ENCODE data around the gene BLOC1S6. TPM values are rescaled to one million over a fixed set of nuclear protein-coding genes. Genes with fewer than 3 reads are reported as not detected.

Gene BLOC1S6
- total RNA-seq, 2 experiments from 2014 or later: 36.8 to 42.8 TPM

DNA sequence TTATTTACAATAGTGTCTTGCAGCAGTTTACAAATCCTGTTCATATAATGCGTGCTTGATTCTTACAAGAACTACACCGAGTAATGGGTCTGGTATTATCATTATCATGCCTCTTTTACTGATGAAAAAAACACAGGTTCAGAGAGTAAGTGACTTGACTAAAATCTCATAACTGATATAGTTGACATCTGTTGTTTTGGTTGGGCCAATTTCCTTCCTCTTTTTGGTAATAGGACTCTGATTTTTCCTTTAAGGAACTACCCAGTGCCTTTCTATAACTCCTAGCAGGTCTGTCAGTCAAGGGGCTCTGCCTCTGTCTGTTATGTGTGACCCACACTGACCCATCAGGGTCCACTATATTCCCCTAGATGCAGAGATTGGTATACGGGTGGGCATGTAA is 14.6 kb upstream of the BLOC1S6 start:
- no peak overlapping the region for H3K4me3 Mint-ChIP-seq
- intact Hi-C loops (cut with micrococcal nuclease): no loop called here
- H3K27ac Mint-ChIP-seq: no peak overlapping the region
- CTCF ChIA-PET: interaction anchor here (0.6 to 1.8 kb wide), 2 partner anchors 41 to 46 kb away, joined by 3 to 5 read pairs; no protein-coding TSS in a partner anchor
- DNase-seq: no peak
- no peaks in the 10 kb centered on the region for H3K9me3 Mint-ChIP-seq
- H3K4me1 Mint-ChIP-seq (ENCODE audit: low read depth): no peaks in the 10 kb centered on the region
- H3K36me3 Mint-ChIP-seq (ENCODE audit: low read depth): no peaks in the 10 kb centered on the region
- H3K27me3 Mint-ChIP-seq (ENCODE audit: low read depth): peaks cover 2% of the 10 kb centered on the region

DNA sequence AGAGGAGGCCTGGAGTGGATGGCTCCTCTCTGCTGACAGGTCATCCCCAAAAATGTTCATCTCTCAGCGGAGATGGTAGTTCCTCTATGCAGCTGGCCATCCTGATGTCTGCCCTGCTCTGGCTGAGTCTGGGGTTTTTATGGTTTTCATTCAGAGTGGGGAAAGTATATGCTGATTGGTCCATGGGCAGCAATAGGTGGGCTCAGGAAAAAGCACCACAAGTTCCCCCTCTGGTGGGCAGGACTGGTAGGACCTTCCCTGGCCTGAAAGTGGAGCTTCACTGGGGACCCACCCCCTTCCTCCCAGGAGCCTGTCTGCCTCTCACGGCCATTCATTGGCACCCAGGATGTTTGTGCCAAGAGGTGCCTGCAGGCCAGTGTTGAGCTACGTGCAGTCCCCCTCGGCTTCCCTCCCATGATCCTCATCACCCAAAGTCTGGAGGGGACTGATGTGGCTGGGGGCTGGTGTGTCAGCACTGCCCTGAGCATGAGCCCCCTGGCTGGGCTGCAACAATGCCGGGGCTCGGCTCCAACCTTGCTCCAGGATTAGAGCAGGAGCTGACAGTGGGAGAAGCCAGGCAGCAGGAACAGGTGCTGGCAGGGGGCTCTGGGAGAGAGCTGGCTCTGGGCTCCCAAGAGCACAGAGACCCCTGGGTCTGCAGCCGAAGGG is 13.1 kb upstream of the BLOC1S6 start:
- Mint-ChIP-seq H3K27ac (no peak overlapping the region), H3K9me3 (no peaks in the 10 kb centered on the region), H3K4me3 (no peak overlapping the region), H3K27me3 (ENCODE audit: low read depth) (peaks cover 2% of the 10 kb centered on the region), H3K36me3 (ENCODE audit: low read depth) (no peaks in the 10 kb centered on the region), H3K4me1 (ENCODE audit: low read depth) (no peaks in the 10 kb centered on the region)
- CTCF ChIA-PET: interaction anchor here (0.6 to 1.8 kb wide), 6 partner anchors 13 to 269 kb away, joined by 3 to 5 read pairs (median 3); partner anchors contain the start of gene BLOC1S6
- intact Hi-C loops (cut with micrococcal nuclease): no loop called here
- DNase-seq: peak; percentile 21

DNA sequence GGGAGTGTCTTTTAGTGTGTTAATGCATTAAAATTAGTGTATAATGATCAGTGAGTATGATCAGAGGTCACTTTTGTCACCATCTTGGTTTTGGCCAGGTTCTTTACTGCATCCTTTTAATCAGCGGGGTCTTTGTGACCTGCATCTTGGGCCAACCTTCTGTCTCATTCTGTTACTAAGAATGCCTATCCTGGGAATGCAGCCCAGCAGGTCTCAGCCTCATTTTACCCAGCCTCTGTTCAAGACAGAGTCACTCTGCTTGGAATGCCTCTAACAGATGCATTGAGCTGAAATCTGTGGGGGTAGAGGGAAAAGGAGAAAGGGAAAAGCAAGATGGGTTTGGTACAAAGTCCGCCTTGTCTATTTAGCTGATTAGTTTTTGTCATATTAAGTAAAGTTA is 5.3 kb upstream of the BLOC1S6 start:
- DNase-seq: no peak
- CTCF ChIA-PET: no interaction called here
- Mint-ChIP-seq H3K4me3 (no peak overlapping the region), H3K9me3 (no peaks in the 10 kb centered on the region), H3K36me3 (ENCODE audit: low read depth) (no peaks in the 10 kb centered on the region), H3K27me3 (ENCODE audit: low read depth) (no peaks in the 10 kb centered on the region), H3K4me1 (ENCODE audit: low read depth) (peaks cover 20% of the 10 kb centered on the region), H3K27ac (no peak overlapping the region)
- intact Hi-C loops (cut with micrococcal nuclease): no loop called here

DNA sequence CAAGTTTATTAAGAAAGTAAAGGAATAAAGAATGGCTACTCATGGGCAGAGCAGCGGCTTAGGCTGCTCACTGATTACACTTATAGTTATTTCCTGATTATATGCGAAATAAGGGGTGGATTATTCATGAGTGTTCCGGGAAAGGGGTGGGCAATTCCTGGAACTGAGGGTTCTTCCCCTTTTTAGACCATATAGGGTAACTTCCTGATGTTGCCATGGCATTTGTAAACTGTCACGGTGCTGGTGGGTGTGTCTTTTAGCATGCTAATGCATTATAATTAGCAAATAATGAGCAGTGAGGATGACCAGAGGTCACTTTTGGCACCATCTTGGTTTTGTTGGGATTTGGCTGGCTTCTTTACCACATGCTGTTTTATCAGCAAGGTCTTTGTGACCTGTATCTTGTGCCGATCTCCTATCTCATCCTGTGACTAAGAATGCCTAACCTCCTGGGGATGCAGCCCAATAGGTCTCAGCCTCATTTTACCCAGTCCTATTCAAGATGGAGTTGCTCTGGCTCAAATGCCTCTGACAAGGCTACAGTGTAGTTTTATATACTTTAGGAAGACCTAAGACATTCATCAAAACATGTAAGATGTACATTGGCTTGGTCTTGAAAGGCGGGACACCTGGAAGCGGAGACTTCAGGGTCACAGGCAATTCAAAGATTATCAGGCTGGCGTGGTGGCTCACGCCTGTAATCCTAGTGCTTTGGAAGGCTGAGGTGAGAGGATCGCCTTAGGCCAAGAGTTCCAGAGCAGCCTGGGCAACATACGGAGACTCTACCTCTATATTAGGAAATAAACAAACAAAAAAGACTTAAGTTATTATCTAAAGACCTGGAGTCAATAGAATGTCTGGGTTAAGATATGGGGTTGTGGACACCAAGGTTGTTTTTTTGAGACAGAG is 3.2 kb upstream of the BLOC1S6 start:
- Mint-ChIP-seq H3K9me3 (no peaks in the 10 kb centered on the region), H3K27me3 (ENCODE audit: low read depth) (no peaks in the 10 kb centered on the region), H3K36me3 (ENCODE audit: low read depth) (peaks cover 2% of the 10 kb centered on the region), H3K27ac (no peak overlapping the region), H3K4me3 (no peak overlapping the region), H3K4me1 (ENCODE audit: low read depth) (peaks cover 30% of the 10 kb centered on the region)
- peak; percentile 41 for DNase-seq
- intact Hi-C loops (cut with micrococcal nuclease): no loop called here
- CTCF ChIA-PET: no interaction called here

DNA sequence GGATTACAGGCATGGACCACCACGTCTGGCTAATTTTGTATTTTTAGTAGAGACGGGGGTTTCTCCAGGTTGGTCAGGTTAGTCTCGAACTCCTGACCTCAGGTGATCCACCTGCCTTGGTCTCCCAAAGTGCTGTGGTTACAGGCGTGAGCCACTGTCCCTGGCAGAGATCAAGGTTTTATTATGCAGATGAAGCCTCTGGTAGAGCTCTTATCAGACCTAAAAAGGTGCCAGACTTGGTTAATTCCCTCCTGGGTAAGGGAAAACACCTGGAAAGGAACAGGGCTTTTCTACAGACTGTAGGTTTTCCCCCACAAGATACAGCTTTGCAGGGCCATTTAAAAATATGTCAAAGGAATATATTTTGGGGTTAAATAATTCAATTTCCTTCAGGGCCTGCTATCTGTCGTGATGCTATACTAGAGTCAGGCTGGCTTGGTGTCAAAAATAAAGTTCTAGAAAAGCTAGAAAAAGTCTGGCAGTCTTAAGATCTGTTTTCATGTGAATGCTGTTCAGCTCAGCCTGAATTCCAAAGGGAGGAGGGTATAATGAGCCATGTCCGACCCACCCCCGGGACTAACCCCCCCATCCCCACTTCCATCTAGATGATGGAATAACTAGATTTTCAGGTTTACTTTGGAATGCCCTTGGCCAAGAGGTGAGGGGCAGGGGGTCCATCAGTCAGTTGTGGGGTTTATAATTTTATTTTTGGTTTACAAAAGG is 1.9 kb upstream of the BLOC1S6 start:
- Mint-ChIP-seq H3K27ac (no peak overlapping the region), H3K9me3 (no peaks in the 10 kb centered on the region), H3K4me1 (ENCODE audit: low read depth) (peaks cover 37% of the 10 kb centered on the region), H3K27me3 (ENCODE audit: low read depth) (no peaks in the 10 kb centered on the region), H3K36me3 (ENCODE audit: low read depth) (peaks cover 2% of the 10 kb centered on the region), H3K4me3 (peak overlapping the region; percentile 100)
- intact Hi-C loops (cut with micrococcal nuclease): no loop called here
- DNase-seq: peak; percentile 43
- CTCF ChIA-PET: interaction anchor here (0.5 to 3.9 kb wide), 5 partner anchors 29 to 381 kb away, joined by 3 to 20 read pairs (median 13); no protein-coding TSS in a partner anchor

DNA sequence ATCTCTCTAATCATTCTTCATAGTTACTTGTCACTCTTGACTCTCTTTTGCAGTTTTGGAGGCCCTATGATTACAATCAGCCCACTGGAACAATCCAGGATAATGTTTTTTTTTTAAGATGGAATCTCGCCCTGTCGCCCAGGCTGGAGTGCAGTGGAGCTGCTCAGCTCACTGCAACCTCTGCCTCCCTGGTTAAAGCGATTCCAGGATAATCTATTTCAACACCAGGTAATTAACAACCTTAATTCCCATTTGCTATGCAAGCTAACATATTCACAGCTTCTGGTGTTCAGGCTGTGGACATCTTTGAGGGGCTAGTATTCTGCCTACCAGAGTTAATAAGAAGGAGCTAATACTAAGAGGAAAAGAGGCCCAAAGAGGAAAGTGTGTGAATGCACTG is 1.1 kb upstream of the BLOC1S6 start:
- no peak for DNase-seq

DNA sequence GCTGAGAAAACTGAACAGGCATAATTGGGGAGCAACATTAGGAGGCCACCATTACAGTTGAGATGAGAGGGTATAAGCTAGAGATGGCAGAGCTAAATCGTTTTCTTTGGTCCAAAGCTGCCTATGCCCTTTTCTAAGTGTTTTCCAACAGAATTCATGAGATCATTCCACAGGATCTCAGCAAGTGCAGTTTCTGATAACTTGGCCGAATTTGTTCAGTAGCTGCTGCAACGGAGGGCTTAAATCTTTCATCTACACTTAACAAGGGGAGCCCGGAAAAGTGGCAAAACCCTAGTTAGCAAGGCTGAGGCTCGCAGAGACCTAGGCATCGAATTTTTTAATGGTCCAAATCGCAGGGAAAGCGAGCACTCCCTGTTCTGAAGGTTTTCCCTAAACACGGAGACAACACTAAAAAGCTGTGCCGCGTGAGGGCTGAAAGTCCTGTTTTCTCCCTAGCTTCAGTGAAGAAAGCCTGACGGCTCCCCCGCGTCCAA is 531 bp upstream of the BLOC1S6 start:
- no peak for DNase-seq
- Mint-ChIP-seq H3K27me3 (ENCODE audit: low read depth) (no peaks in the 10 kb centered on the region), H3K4me1 (ENCODE audit: low read depth) (peaks cover 41% of the 10 kb centered on the region), H3K36me3 (ENCODE audit: low read depth) (peaks cover 2% of the 10 kb centered on the region), H3K27ac (peak overlapping the region; percentile 100), H3K4me3 (peak overlapping the region; percentile 100), H3K9me3 (no peaks in the 10 kb centered on the region)
- CTCF ChIA-PET: interaction anchor here (0.9 to 3.9 kb wide), 9 partner anchors 12 to 385 kb away, joined by 3 to 20 read pairs (median 5); no protein-coding TSS in a partner anchor
- intact Hi-C loops (cut with micrococcal nuclease): loop anchor here (1.0 kb wide), 7 partner anchors 28 to 386 kb away; partner anchors contain the start of gene SLC30A4

More for the DNA sequence above, 1.1 kb upstream of the BLOC1S6 start:
- H3K9me3 Mint-ChIP-seq: no peaks in the 10 kb centered on the region
- CTCF ChIA-PET: interaction anchor here (0.9 to 3.9 kb wide), 8 partner anchors 25 to 384 kb away, joined by 3 to 20 read pairs (median 6); no protein-coding TSS in a partner anchor
- peak overlapping the region; percentile 100 for H3K27ac Mint-ChIP-seq
- H3K4me3 Mint-ChIP-seq: peak overlapping the region; percentile 100
- peaks cover 41% of the 10 kb centered on the region for H3K4me1 Mint-ChIP-seq (ENCODE audit: low read depth)
- intact Hi-C loops (cut with micrococcal nuclease): no loop called here
- peaks cover 2% of the 10 kb centered on the region for H3K36me3 Mint-ChIP-seq (ENCODE audit: low read depth)
- no peaks in the 10 kb centered on the region for H3K27me3 Mint-ChIP-seq (ENCODE audit: low read depth)

DNA sequence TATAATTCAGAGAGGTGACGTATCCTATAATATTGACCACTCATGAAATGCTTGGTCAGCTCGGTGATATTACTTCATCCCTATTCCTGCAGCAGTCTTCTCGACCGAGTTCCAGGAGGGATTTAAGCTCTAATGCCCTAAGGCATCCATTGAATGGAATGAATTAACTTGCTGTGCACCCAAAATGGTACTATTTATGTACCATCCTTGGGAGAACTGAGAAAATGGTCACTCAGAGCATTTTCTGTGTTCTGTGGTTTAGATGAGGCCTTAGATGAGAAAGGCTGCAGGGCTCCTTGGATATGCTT is 638 bp downstream of the BLOC1S6 start:
- Mint-ChIP-seq H3K27ac (peak overlapping the region; percentile 100), H3K4me3 (peak overlapping the region; percentile 100), H3K9me3 (no peaks in the 10 kb centered on the region), H3K27me3 (ENCODE audit: low read depth) (no peaks in the 10 kb centered on the region), H3K4me1 (ENCODE audit: low read depth) (peaks cover 41% of the 10 kb centered on the region), H3K36me3 (ENCODE audit: low read depth) (peaks cover 2% of the 10 kb centered on the region)
- intact Hi-C loops (cut with micrococcal nuclease): loop anchor here (1.0 kb wide), 7 partner anchors 26 to 388 kb away; partner anchors contain the start of gene SLC30A4
- no peak for DNase-seq
- CTCF ChIA-PET: interaction anchor here (0.7 to 3.9 kb wide), 6 partner anchors 13 to 158 kb away, joined by 3 to 15 read pairs (median 8); no protein-coding TSS in a partner anchor

DNA sequence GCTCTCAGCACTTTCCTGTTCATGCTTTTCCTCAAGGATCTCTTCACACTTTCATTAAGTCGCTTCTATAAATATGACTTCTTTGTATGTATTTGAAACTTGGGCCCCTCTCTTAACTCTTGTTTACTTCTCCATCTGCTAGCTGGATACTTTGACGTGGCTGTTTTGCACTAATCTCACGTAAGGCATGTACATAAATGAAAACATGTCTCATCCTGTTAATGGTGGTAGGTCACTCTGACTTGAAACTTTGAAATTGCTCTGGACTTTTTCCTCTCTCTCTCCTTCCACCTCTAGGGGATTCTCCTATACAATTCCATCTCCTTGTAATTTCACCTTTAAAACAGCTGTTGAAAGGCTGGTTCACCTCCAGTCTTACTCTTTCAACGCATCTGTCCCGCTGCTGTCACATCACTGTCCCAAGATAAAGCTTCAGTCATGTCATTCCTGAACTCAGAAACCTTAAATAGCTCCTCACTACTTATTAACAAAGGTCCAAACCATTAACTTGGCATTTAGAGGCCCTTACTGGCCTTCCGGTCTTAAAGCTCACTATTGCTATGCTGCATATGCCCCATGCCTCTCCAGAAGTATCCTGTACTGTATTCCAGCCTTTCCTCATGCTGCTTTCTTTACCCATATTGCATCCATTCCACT is 1.2 kb downstream of the BLOC1S6 start:
- CTCF ChIA-PET: interaction anchor here (0.7 to 3.9 kb wide), 7 partner anchors 12 to 158 kb away, joined by 3 to 15 read pairs (median 5); no protein-coding TSS in a partner anchor
- H3K36me3 Mint-ChIP-seq (ENCODE audit: low read depth): peaks cover 3% of the 10 kb centered on the region
- peak overlapping the region; percentile 100 for H3K4me3 Mint-ChIP-seq
- H3K9me3 Mint-ChIP-seq: no peaks in the 10 kb centered on the region
- no peak for DNase-seq
- peaks cover 41% of the 10 kb centered on the region for H3K4me1 Mint-ChIP-seq (ENCODE audit: low read depth)
- peak overlapping the region; percentile 100 for H3K27ac Mint-ChIP-seq
- no peaks in the 10 kb centered on the region for H3K27me3 Mint-ChIP-seq (ENCODE audit: low read depth)
- intact Hi-C loops (cut with micrococcal nuclease): no loop called here

DNA sequence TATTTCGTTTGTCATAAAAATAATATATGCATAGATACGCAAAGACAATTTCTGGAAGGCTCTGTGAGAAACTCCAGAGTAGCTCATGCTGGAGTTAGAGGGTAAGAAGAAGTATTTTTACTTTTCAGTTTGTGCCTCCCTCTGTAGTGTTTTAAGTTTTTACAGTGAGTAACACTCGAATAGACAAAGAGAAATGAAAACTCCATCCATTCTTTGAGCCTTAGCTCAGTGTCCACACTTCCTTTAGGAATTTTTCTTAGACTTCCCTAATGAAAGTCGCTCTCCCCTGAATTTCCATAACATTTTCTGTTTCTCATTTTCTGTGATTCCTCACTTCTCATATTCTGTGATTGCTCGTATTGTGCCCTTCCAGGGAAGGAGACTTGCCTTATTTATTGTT is 2.1 kb downstream of the BLOC1S6 start:
- H3K9me3 Mint-ChIP-seq: no peaks in the 10 kb centered on the region
- intact Hi-C loops (cut with micrococcal nuclease): no loop called here
- peaks cover 10% of the 10 kb centered on the region for H3K36me3 Mint-ChIP-seq (ENCODE audit: low read depth)
- CTCF ChIA-PET: interaction anchor here (1.3 to 3.9 kb wide), 4 partner anchors 23 to 159 kb away, joined by 3 to 15 read pairs (median 12); no protein-coding TSS in a partner anchor
- no peak overlapping the region for H3K27ac Mint-ChIP-seq
- no peak overlapping the region for H3K4me3 Mint-ChIP-seq
- H3K27me3 Mint-ChIP-seq (ENCODE audit: low read depth): no peaks in the 10 kb centered on the region
- no peak for DNase-seq
- H3K4me1 Mint-ChIP-seq (ENCODE audit: low read depth): peaks cover 38% of the 10 kb centered on the region

DNA sequence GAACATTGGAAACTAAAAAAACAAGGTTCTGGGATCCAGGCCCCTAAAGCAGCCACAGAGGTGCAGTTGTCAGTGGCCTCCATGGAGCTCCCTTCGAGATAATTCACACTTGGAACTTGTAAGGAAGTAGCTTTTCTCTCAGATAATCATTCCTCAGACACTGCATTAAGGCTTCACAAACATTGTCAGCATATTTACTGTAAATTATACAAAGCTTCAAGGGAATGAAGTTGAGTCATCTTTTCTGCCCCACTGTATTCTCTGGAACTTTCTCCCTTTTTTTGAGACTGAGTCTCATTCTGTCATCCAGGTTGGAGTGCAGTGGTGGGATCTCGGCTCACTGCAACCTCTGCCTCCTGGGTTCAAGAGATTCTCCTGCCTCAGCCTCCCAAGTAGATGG is 7.1 kb downstream of the BLOC1S6 start:
- CTCF ChIA-PET: interaction anchor here (0.8 to 1.6 kb wide), 3 partner anchors 20 to 280 kb away, joined by 3 to 7 read pairs (median 4); no protein-coding TSS in a partner anchor
- H3K4me1 Mint-ChIP-seq (ENCODE audit: low read depth): peaks cover 10% of the 10 kb centered on the region
- H3K9me3 Mint-ChIP-seq: no peaks in the 10 kb centered on the region
- intact Hi-C loops (cut with micrococcal nuclease): no loop called here
- no peak for DNase-seq
- H3K4me3 Mint-ChIP-seq: no peak overlapping the region
- H3K27me3 Mint-ChIP-seq (ENCODE audit: low read depth): no peaks in the 10 kb centered on the region
- no peak overlapping the region for H3K27ac Mint-ChIP-seq
- peaks cover 23% of the 10 kb centered on the region for H3K36me3 Mint-ChIP-seq (ENCODE audit: low read depth)
